Gastroesophageal sphincter (tissue), 3 donors: ENCODE data around the gene VPS35L.

Experiments
- POLR2A ChIP-seq, 2 donors: fragments of 450-650 bp; IDR thresholded peaks; one replicate each; pipeline ENCODE4 v1.6.1; 2017; ENCODE audit warnings: antibody characterized with exemption in 2 of 2, mild to moderate bottlenecking in 2 of 2, moderate library complexity in 1 of 2
- POLR2AphosphoS5 ChIP-seq: sonication (generic); formaldehyde crosslinking; IDR thresholded peaks from one replicate; pipeline ENCODE4 v1.6.1; 2017; ENCODE audit warnings: antibody characterized with exemption
- TF ChIP-seq, protein P1 (sequence below), 4 experiments: fragments of 200-600 bp in 2 of 4; fragments of 450-650 bp in 2 of 4; sonication (generic) in 1 of 4; IDR thresholded peaks; one replicate each; pipeline ENCODE4 v1.5.1; 2017 to 2019; ENCODE audit warnings: antibody characterized with exemption in 4 of 4, mild to moderate bottlenecking in 2 of 4, moderate library complexity in 2 of 4

DNA sequence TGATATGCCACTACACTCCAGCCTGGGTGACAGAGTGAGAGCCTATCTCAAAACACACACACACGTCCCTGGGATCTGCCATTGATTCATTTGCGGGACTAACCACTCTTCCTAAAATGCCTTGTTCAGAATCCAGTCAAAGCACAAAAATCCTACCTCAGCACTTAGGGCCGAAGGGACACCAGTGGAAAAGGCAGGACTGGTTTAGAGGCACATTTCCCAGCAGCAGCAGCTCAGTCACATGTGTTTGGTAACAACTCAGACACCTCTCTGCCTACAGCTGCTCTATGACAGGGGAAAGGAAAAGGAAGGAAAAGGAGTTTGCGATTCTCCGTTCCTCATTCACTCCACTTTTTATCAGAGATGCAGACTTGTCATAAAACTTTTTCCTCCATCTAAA, 150.3 kb downstream of the VPS35L start:
- TF ChIP-seq, protein P1, sequence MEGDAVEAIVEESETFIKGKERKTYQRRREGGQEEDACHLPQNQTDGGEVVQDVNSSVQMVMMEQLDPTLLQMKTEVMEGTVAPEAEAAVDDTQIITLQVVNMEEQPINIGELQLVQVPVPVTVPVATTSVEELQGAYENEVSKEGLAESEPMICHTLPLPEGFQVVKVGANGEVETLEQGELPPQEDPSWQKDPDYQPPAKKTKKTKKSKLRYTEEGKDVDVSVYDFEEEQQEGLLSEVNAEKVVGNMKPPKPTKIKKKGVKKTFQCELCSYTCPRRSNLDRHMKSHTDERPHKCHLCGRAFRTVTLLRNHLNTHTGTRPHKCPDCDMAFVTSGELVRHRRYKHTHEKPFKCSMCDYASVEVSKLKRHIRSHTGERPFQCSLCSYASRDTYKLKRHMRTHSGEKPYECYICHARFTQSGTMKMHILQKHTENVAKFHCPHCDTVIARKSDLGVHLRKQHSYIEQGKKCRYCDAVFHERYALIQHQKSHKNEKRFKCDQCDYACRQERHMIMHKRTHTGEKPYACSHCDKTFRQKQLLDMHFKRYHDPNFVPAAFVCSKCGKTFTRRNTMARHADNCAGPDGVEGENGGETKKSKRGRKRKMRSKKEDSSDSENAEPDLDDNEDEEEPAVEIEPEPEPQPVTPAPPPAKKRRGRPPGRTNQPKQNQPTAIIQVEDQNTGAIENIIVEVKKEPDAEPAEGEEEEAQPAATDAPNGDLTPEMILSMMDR (IDR thresholded peaks at IDR 0.05), result no peak
- no peak for TF ChIP-seq POLR2A (IDR thresholded peaks at IDR 0.05)
- TF ChIP-seq POLR2AphosphoS5, result no peak
